Hepatocyte (in vitro differentiated cells): ENCODE data around the gene TMEM244. TPM values are rescaled to one million over a fixed set of nuclear protein-coding genes. Genes with fewer than 3 reads are reported as not detected.

ENCODE experiments used
- DNase-seq: peaks from one replicate; pipeline ENCODE4 v3.0.0-alpha.2; 2016; ENCODE audit warnings: low spot score
- H2AFZ ChIP-seq: fragments of 200-600 bp; sonication (generic); 2 replicates; pipeline ENCODE4 v1.6.0; 2016; ENCODE audit warnings: antibody characterized with exemption, mild to moderate bottlenecking
- H3K27ac ChIP-seq: fragments of 200-600 bp; sonication (generic); 2 replicates; pipeline ENCODE4 v1.5.1; 2016; ENCODE audit warnings: mild to moderate bottlenecking
- H3K27me3 ChIP-seq: fragments of 200-600 bp; sonication (generic); 2 replicates; pipeline ENCODE4 v1.6.1; 2016
- H3K36me3 ChIP-seq: fragments of 200-600 bp; sonication (generic); replicated peaks from 2 replicates; pipeline ENCODE4 v1.5.1; 2016; ENCODE audit warnings: low read depth; ENCODE audit not compliant: insufficient read depth
- H3K4me1 ChIP-seq: fragments of 200-600 bp; sonication (generic); 2 replicates; pipeline ENCODE4 v1.5.1; 2016; ENCODE audit warnings: mild to moderate bottlenecking, moderate library complexity; ENCODE audit not compliant: insufficient read depth
- H3K4me2 ChIP-seq: fragments of 200-600 bp; sonication (generic); 2 replicates; pipeline ENCODE4 v1.6.0; 2016
- H3K4me3 ChIP-seq: fragments of 200-600 bp; sonication (generic); 2 replicates; pipeline ENCODE4 v1.5.1; 2016; ENCODE audit warnings: mild to moderate bottlenecking
- H3K79me2 ChIP-seq: fragments of 200-600 bp; sonication (generic); 2 replicates; pipeline ENCODE4 v1.6.0; 2017; ENCODE audit warnings: mild to moderate bottlenecking
- H3K9me2 ChIP-seq: fragments of 200-600 bp; sonication (generic); replicated peaks from 2 replicates; pipeline ENCODE4 v1.6.0; 2017; ENCODE audit warnings: mild to moderate bottlenecking; ENCODE audit not compliant: insufficient read depth
- H3K9me3 ChIP-seq: fragments of 200-600 bp; sonication (generic); 2 replicates; pipeline ENCODE4 v1.5.1; 2016; ENCODE audit warnings: low read depth, mild to moderate bottlenecking
- H4K20me1 ChIP-seq: fragments of 200-600 bp; sonication (generic); 2 replicates; pipeline ENCODE4 v1.6.0; 2016; ENCODE audit warnings: mild to moderate bottlenecking; ENCODE audit not compliant: insufficient read depth, poor library complexity, severe bottlenecking
- EZH2 ChIP-seq: fragments of 200-600 bp; sonication (generic); IDR thresholded peaks from 2 replicates; pipeline ENCODE4 v1.6.1; 2016; ENCODE audit warnings: antibody characterized with exemption, mild to moderate bottlenecking, borderline replicate concordance
- EZH2phosphoT487 ChIP-seq: fragments of 200-600 bp; sonication (generic); IDR thresholded peaks from one replicate; pipeline ENCODE4 v1.6.1; 2018; ENCODE audit warnings: antibody characterized with exemption, mild to moderate bottlenecking, low read depth, moderate library complexity; ENCODE audit not compliant: unreplicated experiment, severe bottlenecking
- WGBS: methylation state at CpG from one replicate; pipeline ENCODE4 v1.1.6; 2016; ENCODE audit warnings: low lambda C conversion rate; ENCODE audit errors: missing lambda C conversion rate; 5-methylcytosine and 5-hydroxymethylcytosine counted together
- polyA plus RNA-seq: library from polyadenylated mRNA; unstranded; fragments of >200 nt; fragmentation: Nextera tagmentation; extraction: Ambion mirVana; gene quantifications from 2 replicates; pipeline ENCODE4 v1.2.1, GENCODE V29; 2016
- small RNA-seq: library from RNA; depleted of rRNA; stranded (forward); fragments of <200 nt; gene quantifications from one replicate; pipeline ENCODE3, GENCODE V24; 2014
- total RNA-seq: library from RNA; depleted of rRNA; stranded (reverse); fragments of >200 nt; gene quantifications from 2 replicates; pipeline ENCODE4 v1.2.3, GENCODE V29; 2014
- TF ChIP-seq, protein P1 (sequence below): fragments of 200-600 bp; sonication (generic); IDR thresholded peaks from 2 replicates; pipeline ENCODE4 v1.5.1; 2016; ENCODE audit warnings: antibody characterized with exemption, mild to moderate bottlenecking; ENCODE audit not compliant: poor library complexity

Gene TMEM244
- total and polyA plus RNA-seq, 2 experiments from 2014 or later, result not detected

DNA sequence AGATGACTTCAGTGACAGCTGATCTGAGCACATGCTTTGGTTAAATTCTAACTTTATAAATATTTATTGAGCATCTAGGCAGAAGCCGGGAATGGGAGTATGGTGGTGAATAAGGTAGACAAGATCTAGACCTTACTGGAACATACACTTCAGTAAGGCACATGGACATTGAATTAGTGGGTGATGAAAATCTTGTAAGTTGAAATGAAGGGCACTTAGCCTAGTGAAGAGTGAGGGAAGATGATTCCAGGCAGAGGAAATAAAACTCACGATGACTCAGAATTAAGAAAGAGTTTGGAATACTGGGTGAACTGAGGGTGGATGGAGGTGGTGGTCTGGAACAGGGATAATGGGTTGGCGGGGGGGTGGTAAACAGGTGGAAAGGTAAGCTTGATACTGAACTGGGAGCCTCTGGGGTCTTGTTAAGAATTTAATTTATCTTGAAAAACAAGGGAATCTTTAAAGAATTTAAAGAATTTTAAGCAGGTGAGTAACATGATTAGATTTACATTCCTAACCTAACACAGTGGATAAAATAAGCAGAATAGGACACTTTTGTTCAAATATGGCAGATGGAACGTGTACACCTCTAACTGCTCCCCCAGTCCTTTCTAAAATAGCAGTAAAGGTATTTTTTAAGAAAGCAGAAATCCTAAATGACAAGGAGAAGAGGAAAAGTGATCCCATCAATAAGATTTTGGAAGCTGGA is 75.9 kb downstream of the TMEM244 start:
- Histone ChIP-seq H3K4me1 (no peaks in the 10 kb centered on the region), H3K9me3 (no peaks in the 10 kb centered on the region), H4K20me1 (no peaks in the 10 kb centered on the region), H3K27me3 (no peaks in the 10 kb centered on the region), H3K36me3 (no peaks in the 10 kb centered on the region), H3K79me2 (no peaks in the 10 kb centered on the region), H3K4me3 (no peak overlapping the region), H3K27ac (no peak overlapping the region), H2AFZ (no peak overlapping the region), H3K9me2 (no peaks in the 10 kb centered on the region), H3K4me2 (no peak overlapping the region)
- TF ChIP-seq, protein P1, sequence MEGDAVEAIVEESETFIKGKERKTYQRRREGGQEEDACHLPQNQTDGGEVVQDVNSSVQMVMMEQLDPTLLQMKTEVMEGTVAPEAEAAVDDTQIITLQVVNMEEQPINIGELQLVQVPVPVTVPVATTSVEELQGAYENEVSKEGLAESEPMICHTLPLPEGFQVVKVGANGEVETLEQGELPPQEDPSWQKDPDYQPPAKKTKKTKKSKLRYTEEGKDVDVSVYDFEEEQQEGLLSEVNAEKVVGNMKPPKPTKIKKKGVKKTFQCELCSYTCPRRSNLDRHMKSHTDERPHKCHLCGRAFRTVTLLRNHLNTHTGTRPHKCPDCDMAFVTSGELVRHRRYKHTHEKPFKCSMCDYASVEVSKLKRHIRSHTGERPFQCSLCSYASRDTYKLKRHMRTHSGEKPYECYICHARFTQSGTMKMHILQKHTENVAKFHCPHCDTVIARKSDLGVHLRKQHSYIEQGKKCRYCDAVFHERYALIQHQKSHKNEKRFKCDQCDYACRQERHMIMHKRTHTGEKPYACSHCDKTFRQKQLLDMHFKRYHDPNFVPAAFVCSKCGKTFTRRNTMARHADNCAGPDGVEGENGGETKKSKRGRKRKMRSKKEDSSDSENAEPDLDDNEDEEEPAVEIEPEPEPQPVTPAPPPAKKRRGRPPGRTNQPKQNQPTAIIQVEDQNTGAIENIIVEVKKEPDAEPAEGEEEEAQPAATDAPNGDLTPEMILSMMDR, result no peak
- TF ChIP-seq EZH2 (no peak), EZH2phosphoT487 (no peak)
- 78% methylated on average over 4 of the region's 4 CpGs for WGBS
- no peak for DNase-seq

Small RNA genes lying within 50 kb of the gene (small RNA-seq; reads per million reads assigned to genes)
- not detected for gene AL451046.2

Other genes starting within 250 kb of the TMEM244 start
- 34.8 and 35.6 TPM in 2 replicates for gene ARHGAP18, start 151.1 kb downstream of the TMEM244 start, total RNA-seq
- 11.2 and 14.7 TPM in 2 replicates for gene ARHGAP18, start 151.1 kb downstream of the TMEM244 start, polyA plus RNA-seq
- gene L3MBTL3, start 157.3 kb upstream of the TMEM244 start, total RNA-seq, result 20.1 and 21.8 TPM in 2 replicates
- gene L3MBTL3, start 157.3 kb upstream of the TMEM244 start, polyA plus RNA-seq, result 5.3 and 7.8 TPM in 2 replicates